Measurements from ENCODE around the gene MOSMO. TPM values are rescaled to one million over a fixed set of nuclear protein-coding genes. Genes with fewer than 3 reads are reported as not detected.

The MOSMO gene
- total RNA-seq, 4 donors from 2014 or later = 17.9 to 39.5 (median 30.3) TPM

DNA sequence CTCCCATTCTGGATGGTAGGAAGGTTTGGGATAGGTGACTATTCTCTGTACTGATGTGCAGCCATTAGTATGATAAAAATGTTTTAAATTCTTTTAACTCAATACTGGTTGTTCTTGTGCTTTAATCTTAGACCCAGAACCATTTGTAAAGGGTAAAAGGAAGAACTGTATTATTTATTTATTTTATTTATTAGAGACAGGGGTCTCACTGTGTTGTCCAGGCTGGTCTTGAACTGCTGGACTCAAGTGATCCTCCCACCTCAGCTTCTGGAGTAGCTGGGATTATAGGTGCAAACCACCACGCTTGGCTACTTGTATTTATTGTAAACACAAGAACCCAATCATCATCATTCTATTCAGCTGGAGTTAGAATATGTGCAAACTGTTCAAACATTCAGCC lies 2.2 kb upstream of the MOSMO start:
- TF ChIP-seq, protein P1, sequence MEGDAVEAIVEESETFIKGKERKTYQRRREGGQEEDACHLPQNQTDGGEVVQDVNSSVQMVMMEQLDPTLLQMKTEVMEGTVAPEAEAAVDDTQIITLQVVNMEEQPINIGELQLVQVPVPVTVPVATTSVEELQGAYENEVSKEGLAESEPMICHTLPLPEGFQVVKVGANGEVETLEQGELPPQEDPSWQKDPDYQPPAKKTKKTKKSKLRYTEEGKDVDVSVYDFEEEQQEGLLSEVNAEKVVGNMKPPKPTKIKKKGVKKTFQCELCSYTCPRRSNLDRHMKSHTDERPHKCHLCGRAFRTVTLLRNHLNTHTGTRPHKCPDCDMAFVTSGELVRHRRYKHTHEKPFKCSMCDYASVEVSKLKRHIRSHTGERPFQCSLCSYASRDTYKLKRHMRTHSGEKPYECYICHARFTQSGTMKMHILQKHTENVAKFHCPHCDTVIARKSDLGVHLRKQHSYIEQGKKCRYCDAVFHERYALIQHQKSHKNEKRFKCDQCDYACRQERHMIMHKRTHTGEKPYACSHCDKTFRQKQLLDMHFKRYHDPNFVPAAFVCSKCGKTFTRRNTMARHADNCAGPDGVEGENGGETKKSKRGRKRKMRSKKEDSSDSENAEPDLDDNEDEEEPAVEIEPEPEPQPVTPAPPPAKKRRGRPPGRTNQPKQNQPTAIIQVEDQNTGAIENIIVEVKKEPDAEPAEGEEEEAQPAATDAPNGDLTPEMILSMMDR (IDR thresholded peaks at IDR 0.05) = no peak
- no peak for TF ChIP-seq POLR2A (IDR thresholded peaks at IDR 0.05)
- intact Hi-C loops (cut with DNase I; ENCODE audit: low total_unique reads) = no loop called here
- DNase-seq = no peak

DNA sequence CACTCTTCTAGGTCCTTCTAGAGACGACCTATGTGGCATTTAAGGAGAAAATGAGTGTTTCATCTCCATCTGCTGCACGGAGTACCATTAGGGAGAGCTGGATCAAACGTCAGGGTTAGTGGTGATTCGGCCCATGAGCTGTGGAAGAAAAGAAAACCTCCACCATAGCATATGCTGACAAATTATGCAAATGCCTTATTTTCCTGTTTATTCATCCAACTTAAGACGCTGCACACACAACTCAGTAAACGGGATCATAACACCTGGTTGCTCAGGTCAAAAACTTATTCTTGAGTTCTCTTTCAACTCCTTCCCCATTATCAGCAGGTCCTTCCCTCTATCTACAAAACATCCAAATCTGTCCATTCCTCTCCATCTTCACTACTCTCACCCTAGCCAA lies 1.3 kb upstream of the MOSMO start:
- intact Hi-C loops (cut with DNase I; ENCODE audit: low total_unique reads) = no loop called here

More for the DNA sequence above, 2.2 kb upstream of the MOSMO start:
- Histone ChIP-seq H3K36me3 (no peaks in the 10 kb centered on the region), H3K4me1 (peaks cover 0 to 11% of the 10 kb centered on the region in 2 donors), H3K9me3 (no peaks in the 10 kb centered on the region), H3K27ac (no peak overlapping the region), H3K27me3 (no peaks in the 10 kb centered on the region), H3K4me3 (no peak overlapping the region)

DNA sequence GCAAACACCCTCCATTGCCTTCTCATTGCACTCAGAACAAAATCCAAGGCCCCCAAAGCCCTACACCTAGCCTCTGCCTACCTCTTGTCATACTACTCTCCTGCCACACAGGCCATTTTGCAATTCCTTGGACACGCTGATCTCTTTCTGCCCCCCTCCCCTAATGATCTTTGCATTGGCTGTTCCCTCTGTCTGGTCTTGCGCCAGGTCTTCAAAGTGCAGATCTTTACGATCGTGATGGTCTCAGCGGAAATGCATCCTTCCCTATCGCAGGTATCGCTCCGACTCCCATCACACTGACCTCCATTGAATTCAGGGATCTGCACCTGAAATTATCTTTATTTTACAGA lies 777 bp upstream of the MOSMO start:
- DNase-seq = no peak
- H3K27ac ChIP-seq = peak overlapping the region; percentile 88 to 90
- H3K9me3 ChIP-seq = no peaks in the 10 kb centered on the region
- peak overlapping the region; percentile 97 to 99 for H3K4me3 ChIP-seq
- H3K27me3 ChIP-seq = no peaks in the 10 kb centered on the region
- intact Hi-C loops (cut with DNase I; ENCODE audit: low total_unique reads) = no loop called here
- H3K36me3 ChIP-seq = no peaks in the 10 kb centered on the region
- H3K4me1 ChIP-seq = peaks cover 0 to 8% of the 10 kb centered on the region in 2 donors
- TF ChIP-seq, protein P1 (IDR thresholded peaks at IDR 0.05) = no peak
- no peak for TF ChIP-seq POLR2A (IDR thresholded peaks at IDR 0.05)

More for the DNA sequence above, 1.3 kb upstream of the MOSMO start:
- TF ChIP-seq POLR2A (IDR thresholded peaks at IDR 0.05) = no peak
- TF ChIP-seq, protein P1 (IDR thresholded peaks at IDR 0.05) = no peak
- H3K27ac ChIP-seq = no peak overlapping the region
- H3K27me3 ChIP-seq = no peaks in the 10 kb centered on the region
- H3K4me1 ChIP-seq = peaks cover 0 to 8% of the 10 kb centered on the region in 2 donors
- DNase-seq = no peak
- no peak overlapping the region for H3K4me3 ChIP-seq
- H3K36me3 ChIP-seq = no peaks in the 10 kb centered on the region
- no peaks in the 10 kb centered on the region for H3K9me3 ChIP-seq

DNA sequence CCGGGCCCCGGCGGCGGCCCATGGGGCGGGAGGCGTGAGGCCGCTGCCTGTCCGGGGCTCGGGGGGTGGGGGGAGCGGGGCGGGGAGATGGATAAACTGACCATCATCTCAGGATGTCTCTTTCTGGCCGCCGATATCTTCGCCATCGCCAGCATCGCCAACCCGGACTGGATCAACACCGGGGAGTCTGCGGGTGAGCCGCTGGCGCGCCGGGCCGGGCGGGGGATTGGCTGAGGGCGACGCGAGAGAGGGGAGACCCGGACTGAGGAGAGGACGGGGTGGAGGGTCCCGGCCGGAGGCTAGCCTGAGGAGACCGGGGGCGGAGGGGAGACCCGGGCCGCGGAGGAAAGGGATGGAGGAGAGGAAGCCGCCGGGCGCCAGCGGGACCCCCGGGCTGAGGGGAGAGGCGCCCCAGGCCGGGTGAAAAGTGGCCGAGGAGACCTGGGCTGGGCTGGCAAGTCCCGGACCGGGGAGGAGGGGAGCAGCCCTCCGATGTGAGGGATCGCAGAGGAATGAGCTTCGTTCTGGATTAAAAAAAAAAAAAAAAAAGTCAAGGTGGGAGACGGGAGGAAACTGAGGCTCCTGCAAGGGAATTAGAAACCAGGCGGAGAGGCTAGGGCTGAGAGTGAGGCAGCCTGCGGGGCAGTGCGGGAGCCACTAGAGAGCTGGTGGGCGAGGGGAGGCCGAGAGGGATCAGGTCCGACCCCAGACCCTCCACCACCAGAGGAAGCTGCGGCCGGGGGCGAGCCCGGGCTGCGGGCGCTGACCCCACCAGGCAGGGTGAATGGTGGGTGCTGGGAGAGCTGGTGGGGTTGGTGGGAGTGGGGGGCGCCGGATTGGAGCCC lies 526 bp downstream of the MOSMO start:
- H3K27me3 ChIP-seq = no peaks in the 10 kb centered on the region
- peak; percentile 28 to 29 for DNase-seq
- TF ChIP-seq POLR2A (IDR thresholded peaks at IDR 0.05) = no peak
- TF ChIP-seq, protein P1 (IDR thresholded peaks at IDR 0.05) = no peak
- H3K27ac ChIP-seq = peak overlapping the region; percentile 75 to 90
- no peaks in the 10 kb centered on the region for H3K36me3 ChIP-seq
- H3K4me1 ChIP-seq = peaks cover 0 to 8% of the 10 kb centered on the region in 2 donors
- H3K4me3 ChIP-seq = peak overlapping the region; percentile 97 to 99
- H3K9me3 ChIP-seq = no peaks in the 10 kb centered on the region
- intact Hi-C loops (cut with DNase I; ENCODE audit: low total_unique reads) = no loop called here

DNA sequence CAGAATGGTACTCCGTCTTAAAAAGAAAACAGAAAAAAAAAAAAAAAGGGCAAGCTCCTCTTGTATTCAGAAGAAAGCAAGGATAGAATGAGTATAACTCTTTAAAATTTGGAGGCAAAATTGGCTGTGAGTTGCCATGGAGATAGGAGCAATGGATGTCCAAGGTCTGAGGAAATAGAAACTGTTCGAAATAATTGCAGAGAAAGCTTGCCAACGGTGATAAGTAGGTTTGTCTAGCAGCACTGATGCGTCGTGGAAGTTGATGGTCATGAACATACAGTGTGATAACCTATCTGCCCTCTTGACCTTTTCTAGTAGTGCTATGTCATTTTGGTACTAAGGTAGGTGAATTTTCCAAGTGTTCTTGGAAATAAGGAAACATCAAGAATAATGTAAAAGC lies 3.0 kb downstream of the MOSMO start:
- Histone ChIP-seq H3K4me3 (no peak overlapping the region), H3K36me3 (no peaks in the 10 kb centered on the region), H3K27ac (no peak overlapping the region), H3K9me3 (no peaks in the 10 kb centered on the region), H3K27me3 (no peaks in the 10 kb centered on the region), H3K4me1 (peaks cover 0 to 8% of the 10 kb centered on the region in 2 donors)
- intact Hi-C loops (cut with DNase I; ENCODE audit: low total_unique reads) = no loop called here
- no peak for TF ChIP-seq POLR2A (IDR thresholded peaks at IDR 0.05)
- TF ChIP-seq, protein P1 (IDR thresholded peaks at IDR 0.05) = no peak
- no peak for DNase-seq
